Skin of body (tissue), 2 donors: Measurements from ENCODE around the gene PAXIP1. TPM values are rescaled to one million over a fixed set of nuclear protein-coding genes. Genes with fewer than 3 reads are reported as not detected.

Experiments
- DNase-seq: peaks from one replicate; lab custom pipeline; 2025; lab: John Stamatoyannopoulos, UW
- total RNA-seq: library from RNA; depleted of rRNA; stranded (reverse); fragments of >200 nt; gene quantifications from one replicate; pipeline ENCODE4 v1.2.3, GENCODE V29; 2014

PAXIP1 gene
- total RNA-seq, 1 donor from 2014 or later, result 10.5 TPM

GRCh38 chr7:154913638-154914307, 89.2 kb downstream of the PAXIP1 start:
- DNase-seq, result no peak

DNA sequence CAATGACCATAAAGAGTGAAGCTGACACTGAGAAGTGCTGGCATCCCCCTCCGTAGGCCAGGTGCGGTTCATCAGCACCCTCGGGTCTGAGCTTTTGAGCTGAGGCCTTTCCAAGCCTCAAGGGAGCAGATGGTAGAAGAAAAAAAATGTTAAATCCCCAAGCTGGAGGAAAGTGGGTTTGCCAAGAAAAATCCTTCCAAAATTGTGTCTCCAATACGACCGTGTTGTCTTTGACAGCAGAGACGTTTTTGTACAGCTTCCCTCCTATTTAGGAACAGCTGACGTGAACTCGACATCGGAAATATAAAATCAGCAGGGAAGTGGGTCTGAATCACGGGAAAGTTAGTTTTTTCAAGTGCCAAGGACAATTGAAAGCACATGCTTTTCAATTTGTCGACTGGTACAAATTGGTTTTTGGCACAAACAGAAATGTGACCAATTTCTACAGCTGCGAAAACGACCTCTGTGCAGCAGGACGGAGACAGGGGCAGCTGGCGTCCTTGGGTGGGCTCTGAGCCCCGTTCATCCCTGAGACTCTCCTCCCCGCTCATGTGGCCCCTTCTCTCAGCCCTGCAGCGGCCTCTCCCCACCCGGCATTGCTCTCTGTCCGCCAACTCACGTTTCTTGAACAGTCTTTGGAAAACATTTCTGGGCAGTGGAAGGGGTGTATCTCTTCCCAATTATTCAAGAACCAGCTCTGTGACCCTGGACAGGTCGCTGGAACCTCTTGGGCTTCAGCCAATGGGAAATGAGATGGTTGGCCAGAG, 89.9 kb downstream of the PAXIP1 start:
- DNase-seq, result no peak

- no peak for DNase-seq
Measured at GRCh38 chr7:154911862-154912455, 91.0 kb downstream of the PAXIP1 start.

DNA sequence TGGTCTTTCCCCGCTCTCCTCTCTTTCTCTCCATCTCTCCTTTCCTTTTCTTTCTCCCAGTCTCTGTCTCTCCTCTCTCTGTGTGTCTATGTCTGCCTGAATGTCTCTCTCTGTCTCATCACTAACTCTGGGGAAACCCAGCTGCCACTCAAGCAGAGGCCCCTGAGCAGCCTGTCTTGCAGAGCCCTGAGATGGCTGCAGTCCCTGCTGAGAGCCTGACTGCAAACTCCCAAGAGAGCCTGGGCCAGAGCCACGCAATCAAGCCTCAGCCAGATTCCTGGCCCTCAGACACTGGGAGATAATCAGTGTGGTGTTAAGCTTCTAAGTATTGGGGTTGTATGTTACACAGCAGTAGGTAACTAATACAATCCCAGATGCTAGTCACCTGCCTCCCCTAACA, 91.5 kb downstream of the PAXIP1 start:
- DNase-seq, result no peak

GRCh38 chr7:154910977-154911376, 91.9 kb downstream of the PAXIP1 start:
- no peak for DNase-seq

DNA sequence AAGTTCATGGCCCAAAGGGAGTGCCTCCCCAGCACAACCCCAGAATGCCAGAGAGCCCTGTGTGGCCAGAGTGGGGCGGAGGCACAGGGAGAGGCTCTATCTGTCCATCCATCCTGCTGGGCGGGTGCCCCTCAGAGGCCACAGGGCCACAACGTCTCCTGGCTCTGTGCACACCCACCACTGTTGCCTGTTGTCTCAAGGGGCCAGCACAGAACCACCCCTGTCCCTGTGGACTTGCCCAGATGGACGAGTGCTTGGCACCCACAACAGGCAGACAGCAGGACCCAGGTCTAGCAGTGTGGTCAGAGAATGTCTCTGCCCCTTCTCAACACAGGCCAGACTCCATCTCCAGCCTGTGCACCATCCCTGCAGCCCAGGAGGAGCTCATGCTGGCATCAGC, 92.8 kb downstream of the PAXIP1 start:
- no peak for DNase-seq

DNA sequence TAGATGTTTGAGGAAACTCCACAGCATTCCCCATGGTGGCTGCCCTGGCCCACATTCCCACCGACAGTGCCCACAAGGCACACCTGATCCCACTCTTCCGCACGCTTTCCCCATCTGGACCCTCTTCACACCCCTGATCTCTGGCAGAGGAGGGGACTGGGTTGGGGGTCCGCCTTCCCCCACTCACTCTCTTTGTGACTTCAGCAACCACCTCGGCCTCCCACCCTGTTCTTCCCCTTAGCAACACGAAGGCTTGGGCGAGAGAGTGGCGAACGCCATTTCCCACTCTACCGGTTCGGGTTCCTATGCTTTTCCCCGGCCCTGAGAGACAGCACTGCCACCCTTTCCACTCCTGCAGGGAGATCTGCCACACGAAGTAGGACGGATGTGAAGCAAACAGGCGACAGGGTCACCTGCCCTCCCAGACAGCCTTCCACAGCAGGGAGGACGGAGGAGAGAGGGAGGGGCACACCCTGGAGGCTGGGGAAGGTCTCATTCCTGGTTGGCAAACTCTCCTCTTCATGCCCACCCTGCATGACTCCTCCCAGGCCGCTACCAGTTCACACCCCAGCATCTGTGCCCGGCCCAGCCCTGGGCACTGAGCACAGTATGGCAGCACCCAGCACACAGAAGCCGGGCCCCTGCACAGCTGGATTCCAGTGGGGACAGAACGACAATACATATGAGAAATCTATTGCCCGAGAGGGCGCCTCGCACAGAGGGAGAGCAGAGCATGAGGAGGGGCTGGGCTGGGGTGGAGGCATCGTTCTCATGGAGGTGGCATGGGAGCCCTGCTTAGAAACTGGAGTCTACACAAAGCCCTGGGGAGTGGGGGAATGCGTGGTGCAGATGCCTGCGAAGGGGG, 93.5 kb downstream of the PAXIP1 start:
- DNase-seq, result no peak

DNA sequence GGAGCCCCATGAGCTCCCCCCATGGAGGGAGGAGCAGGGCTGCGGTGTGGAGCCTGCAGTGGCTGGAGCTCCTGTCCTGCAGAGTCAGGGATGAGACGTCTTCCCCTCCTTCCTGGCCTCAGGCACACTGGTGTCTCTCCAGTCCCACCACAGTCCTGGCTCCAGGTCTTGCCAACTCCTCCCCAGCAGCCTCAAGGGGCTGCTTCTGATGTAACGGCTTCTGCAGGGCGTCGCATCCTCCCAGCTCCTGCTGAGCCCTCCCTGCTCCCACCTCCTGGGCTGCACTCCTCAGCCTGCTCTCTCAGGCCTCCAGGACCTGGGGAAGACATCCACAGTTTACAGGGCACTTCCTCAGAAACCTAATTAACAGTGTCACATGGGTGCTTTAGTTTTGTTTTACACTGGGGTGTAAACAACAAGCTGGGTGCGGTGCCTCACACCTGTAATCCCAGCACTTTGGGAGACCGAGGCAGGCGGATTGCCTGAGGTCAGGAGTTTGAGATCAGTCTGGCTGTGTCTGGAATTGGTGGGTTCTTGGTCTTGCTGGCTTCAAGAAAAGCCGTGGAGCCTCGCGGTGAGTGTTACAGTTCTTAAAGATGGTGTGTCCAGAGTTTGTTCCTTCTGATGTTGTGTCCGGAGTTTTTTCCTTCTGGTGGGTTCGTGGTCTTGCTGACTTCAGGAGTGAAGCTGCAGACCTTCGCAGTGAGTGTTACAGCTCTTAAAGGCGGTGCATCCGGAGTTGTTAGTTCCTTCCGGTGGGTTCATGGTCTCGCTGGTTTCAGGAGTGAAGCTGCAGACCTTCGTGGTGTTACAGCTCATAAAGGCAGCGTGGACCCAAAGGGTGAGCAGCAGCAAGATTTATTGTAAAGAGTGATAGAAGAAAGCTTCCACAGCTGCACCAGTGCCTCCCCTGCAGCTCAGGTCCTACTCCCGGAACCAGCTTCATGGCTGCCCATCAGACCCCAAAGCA, 95.0 kb downstream of the PAXIP1 start:
- no peak for DNase-seq

GRCh38 chr7:154906736-154907355, 96.1 kb downstream of the PAXIP1 start:
- DNase-seq, result no peak

DNA sequence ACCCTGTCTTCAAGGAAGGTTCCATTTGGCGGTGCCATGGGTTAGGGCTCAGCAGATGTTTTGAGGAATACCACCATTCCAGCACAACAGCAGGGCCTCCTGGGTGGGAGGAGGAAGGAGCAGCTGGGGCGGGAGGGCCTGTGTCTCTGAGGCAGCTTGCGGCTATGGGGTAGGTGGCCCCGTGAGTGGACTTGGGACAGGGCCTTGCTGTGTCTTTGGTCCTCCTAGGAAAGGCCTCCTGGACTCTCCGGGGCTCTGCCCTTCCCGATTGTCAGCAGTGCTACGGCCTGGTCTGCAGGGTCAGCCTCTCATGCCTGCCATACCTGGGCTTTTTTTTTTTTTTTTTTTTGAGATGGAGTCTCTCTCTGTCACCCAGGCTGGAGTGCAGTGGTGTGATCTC, 96.7 kb downstream of the PAXIP1 start:
- no peak for DNase-seq

DNA sequence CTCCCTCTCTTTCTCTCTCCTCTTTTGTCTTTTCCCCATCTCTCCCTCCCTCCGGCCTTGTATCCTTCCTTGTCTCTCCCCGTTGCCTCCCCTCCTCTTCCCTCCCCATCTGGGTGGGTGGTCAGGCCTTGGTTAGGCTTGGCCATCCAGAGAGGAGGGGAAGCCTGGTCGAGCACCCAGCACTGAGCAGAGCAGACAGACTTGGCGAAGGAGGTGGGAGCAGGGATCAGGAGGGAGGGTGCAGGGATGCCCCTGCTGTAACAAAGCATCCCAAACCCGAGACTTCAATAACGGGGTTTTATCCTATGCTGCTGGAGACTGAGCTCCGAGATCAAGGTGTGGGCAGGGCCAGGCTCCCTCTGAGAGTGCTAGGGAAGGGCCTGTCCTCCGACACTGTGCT, 97.3 kb downstream of the PAXIP1 start:
- no peak for DNase-seq

DNA sequence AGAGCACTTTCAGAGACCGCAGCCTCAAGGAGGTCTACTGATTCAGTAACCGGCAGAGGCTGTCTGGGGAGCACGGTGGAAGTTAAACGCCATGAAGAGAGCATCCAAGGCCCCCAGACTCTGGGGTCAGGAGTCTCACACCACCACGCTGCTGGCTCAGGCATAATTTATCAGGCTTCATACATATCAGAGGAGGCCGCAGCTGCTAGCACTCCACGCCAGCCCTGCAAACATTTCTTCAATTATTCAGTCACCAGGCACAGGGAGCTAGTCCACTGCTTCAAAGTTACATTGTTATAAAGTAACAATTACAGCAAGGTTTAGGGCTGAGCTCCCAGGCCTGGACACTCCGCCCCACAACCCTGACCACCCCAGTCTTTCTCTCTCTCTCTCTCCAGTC, 97.8 kb downstream of the PAXIP1 start:
- DNase-seq, result no peak

- DNase-seq, result no peak
Measured at GRCh38 chr7:154903083-154903731, 99.7 kb downstream of the PAXIP1 start.

DNA sequence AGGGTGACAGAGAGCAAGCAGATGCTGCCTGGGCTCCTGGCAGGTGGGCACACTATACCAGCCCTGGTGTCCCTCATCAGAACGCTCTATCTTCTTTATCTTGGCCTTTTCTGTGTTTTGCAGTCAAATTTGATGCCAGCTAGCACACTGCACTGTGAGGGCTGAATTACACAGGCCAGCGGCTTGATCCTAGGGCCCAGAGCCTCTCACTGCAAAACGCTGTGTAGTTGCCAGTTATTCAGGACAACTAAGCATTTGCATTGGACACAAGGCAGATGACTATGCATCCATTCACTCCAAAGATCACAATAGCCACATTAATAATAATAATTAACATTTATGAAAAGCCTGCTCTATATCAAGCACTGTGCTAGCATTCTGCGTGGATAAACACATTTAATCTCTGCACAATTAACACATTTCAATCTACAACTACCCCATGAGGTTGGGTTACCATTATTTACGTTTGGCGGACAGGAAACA, 100.3 kb downstream of the PAXIP1 start:
- DNase-seq, result no peak

DNA sequence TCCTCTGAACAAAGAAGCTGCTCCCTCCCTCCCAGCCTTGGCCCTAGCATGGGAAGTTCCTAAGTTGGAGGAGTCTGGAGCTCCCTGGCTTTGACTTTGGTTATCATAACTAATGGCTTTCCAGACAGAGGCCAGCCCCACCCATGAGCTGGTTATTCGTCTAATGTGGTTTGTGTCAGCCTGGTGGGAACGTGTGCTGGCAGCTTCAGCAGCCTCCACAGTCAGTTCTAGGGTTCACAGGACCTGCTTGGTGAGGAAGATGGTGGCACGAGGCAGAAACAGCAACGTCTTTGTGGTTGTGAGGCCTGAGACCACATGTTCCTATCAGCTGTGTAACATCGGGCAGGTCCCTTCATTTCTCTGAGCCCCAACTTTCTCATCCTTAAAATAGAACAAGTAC, 103.1 kb downstream of the PAXIP1 start:
- DNase-seq, result no peak

DNA sequence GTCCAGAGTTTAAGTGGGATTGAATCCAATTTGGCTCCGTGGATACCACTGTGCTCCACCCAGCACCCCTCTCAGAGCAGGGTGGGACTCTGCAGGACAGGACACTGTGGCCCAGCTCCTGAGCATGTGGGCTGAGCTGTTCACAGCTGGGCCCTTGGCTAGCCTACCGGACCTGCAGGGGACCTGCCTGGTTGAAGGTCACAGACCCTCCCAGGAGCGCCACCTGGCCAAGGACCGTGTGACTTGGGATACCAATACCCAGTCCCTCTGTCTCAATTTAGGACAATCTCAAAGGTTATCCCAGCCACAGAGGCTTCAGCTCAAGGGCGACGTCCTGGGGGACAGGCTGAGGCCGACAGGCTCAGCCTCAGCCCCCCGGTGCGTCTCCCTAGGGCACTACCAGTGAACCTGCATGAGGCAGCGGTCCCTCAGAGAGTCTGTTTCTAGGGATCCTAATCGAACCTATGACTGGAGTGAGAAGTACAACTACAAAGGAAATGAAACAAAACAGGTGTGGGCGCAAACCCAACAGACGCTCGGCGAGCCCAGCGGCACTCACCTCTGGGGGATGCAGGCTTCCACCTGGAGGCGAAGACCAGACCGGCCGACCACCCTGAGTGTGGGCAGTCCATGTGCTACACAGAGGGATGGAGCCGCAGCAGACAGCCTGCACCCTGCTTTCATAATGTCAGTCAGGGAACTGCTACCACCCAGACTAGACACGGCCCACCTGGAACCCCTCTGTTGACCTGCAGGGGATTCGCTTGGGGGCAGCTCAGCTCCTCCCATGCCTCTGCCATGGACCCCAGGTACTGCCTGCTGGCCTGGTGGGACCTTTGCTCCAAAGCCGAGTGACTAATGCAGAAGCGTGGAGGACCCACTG, 103.7 kb downstream of the PAXIP1 start:
- no peak for DNase-seq

DNA sequence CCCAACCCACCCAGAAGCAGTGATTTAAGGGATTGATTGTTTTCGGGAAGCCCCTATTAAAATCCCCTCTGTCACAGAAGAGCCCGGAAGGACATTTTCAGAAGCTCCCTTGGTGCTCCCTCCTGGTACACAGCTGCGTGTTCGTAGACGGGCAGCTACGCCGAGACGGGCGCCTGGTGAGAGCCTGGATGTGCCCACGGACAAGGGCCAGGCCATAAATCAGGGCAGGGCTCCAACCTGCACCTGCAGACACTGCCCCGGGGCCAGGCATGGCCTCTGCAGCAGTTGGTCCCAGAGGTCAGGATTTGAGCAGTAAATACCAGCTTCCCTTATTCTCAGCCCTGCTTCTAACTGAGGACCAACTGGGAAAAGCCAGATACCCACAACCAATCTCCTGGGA, 106.8 kb downstream of the PAXIP1 start:
- no peak for DNase-seq
